Measurements from ENCODE around the gene MAP3K5.
A peak's percentile ranks its signal among the peaks of the same experiment; 100 is the strongest.
"Not testable (repeated sequence)": the region's sequence is repeated elsewhere in the genome, so short reads cannot be mapped to it uniquely, and the experiment has no call there.

The MAP3K5 gene

GRCh38 chr6:136721467-136721866, 70.8 kb downstream of the MAP3K5 start:
- no peak for DNase-seq (ENCODE audit: low spot score)

- DNase-seq (ENCODE audit: low spot score), result no peak
These were observed 72.1 kb downstream of the MAP3K5 start for GRCh38 chr6:136720045-136720770.

- DNase-seq (ENCODE audit: low spot score), result peak; percentile 50
These were observed 72.8 kb downstream of the MAP3K5 start for GRCh38 chr6:136719280-136720044.

GRCh38 chr6:136718476-136718875, 73.8 kb downstream of the MAP3K5 start:
- no peak for DNase-seq (ENCODE audit: low spot score)

- peak; percentile 32 for DNase-seq (ENCODE audit: low spot score)
These were observed 74.6 kb downstream of the MAP3K5 start for GRCh38 chr6:136717716-136717990.

- DNase-seq (ENCODE audit: low spot score), result no peak
These were observed 75.2 kb downstream of the MAP3K5 start for GRCh38 chr6:136716917-136717715.

- DNase-seq (ENCODE audit: low spot score), result not testable (repeated sequence)
These were observed 79.6 kb downstream of the MAP3K5 start for GRCh38 chr6:136712642-136713041.

- DNase-seq (ENCODE audit: low spot score), result no peak
These were observed 80.6 kb downstream of the MAP3K5 start for GRCh38 chr6:136711644-136712043.

GRCh38 chr6:136710877-136711552, 81.3 kb downstream of the MAP3K5 start:
- DNase-seq (ENCODE audit: low spot score), result no peak

- no peak for DNase-seq (ENCODE audit: low spot score)
These were observed 82.8 kb downstream of the MAP3K5 start for GRCh38 chr6:136709429-136709828.

- DNase-seq (ENCODE audit: low spot score), result no peak
These were observed 85.8 kb downstream of the MAP3K5 start for GRCh38 chr6:136706430-136706829.

GRCh38 chr6:136703331-136703865, 88.9 kb downstream of the MAP3K5 start:
- no peak for DNase-seq (ENCODE audit: low spot score)

- DNase-seq (ENCODE audit: low spot score), result no peak
These were observed 91.2 kb downstream of the MAP3K5 start for GRCh38 chr6:136701045-136701444.

GRCh38 chr6:136699358-136699757, 92.9 kb downstream of the MAP3K5 start:
- DNase-seq (ENCODE audit: low spot score), result no peak

- no peak for DNase-seq (ENCODE audit: low spot score)
These were observed 95.4 kb downstream of the MAP3K5 start for GRCh38 chr6:136696783-136697364.

- DNase-seq (ENCODE audit: low spot score), result no peak
These were observed 96.0 kb downstream of the MAP3K5 start for GRCh38 chr6:136696238-136696637.

GRCh38 chr6:136695412-136695811, 96.9 kb downstream of the MAP3K5 start:
- no peak for DNase-seq (ENCODE audit: low spot score)

GRCh38 chr6:136693090-136693489, 99.2 kb downstream of the MAP3K5 start:
- DNase-seq (ENCODE audit: low spot score), result no peak

GRCh38 chr6:136687894-136688293, 104.4 kb downstream of the MAP3K5 start:
- not testable (repeated sequence) for DNase-seq (ENCODE audit: low spot score)

GRCh38 chr6:136685540-136686108, 106.7 kb downstream of the MAP3K5 start:
- DNase-seq (ENCODE audit: low spot score), result no peak

GRCh38 chr6:136684466-136684865, 107.8 kb downstream of the MAP3K5 start:
- no peak for DNase-seq (ENCODE audit: low spot score)
